Caco-2 (cell line): ENCODE data around the gene PIK3R2. TPM values are rescaled to one million over a fixed set of nuclear protein-coding genes. Genes with fewer than 3 reads are reported as not detected.
A peak's percentile ranks its signal among the peaks of the same experiment; 100 is the strongest.

Experiments
- BruUV-seq: library from RNA; stranded (reverse); fragments of 400-500 nt; replicated peaks from 2 replicates; lab custom pipeline; 2021; lab: Mats Ljungman, UMichigan
- CTCF ChIA-PET: fragments of 300-600 bp; sonication (Branson Sonifier 250); formaldehyde crosslinking; loops from one replicate; lab custom pipeline; 2022; ENCODE audit warnings: antibody characterized with exemption; lab: Charles Lee
- POLR2A ChIA-PET: fragments of 300-600 bp; sonication (Branson Sonifier 250); formaldehyde crosslinking; loops from one replicate; lab custom pipeline; 2022; ENCODE audit warnings: antibody characterized with exemption; lab: Charles Lee
- DNase-seq, 2 experiments: peaks; one replicate each; pipeline versions ENCODE4 v3.0.0 to v3.0.0-alpha.2; 2020 to 2022
- H3K27me3 ChIP-seq: replicated peaks from 2 replicates; pipeline ENCODE4 v1.6.0; 2011; ENCODE audit warnings: low read length; ENCODE audit not compliant: control insufficient read depth, insufficient read depth
- H3K36me3 ChIP-seq: 2 replicates; pipeline ENCODE4 v1.5.1; 2011; ENCODE audit warnings: low read length; ENCODE audit not compliant: control insufficient read depth, insufficient read depth
- H3K4me1 ChIP-seq: fragments of 250-450 bp; sonication (Bioruptor Pico); 2 replicates; pipeline ENCODE4 v1.5.1; 2020; ENCODE audit warnings: mild to moderate bottlenecking
- H3K4me3 ChIP-seq: 2 replicates; pipeline ENCODE4 v1.5.1; 2011; ENCODE audit warnings: low read depth, mild to moderate bottlenecking, control low read depth, low read length
- H3K9me3 ChIP-seq: fragments of 250-450 bp; sonication (Bioruptor Pico); 2 replicates; pipeline ENCODE4 v1.5.1; 2020; ENCODE audit warnings: mild to moderate bottlenecking, moderate library complexity
- H3K27ac Mint-ChIP-seq: one replicate; pipeline ENCODE4 v1.8.0; 2022; ENCODE audit warnings: mixed read lengths; ENCODE audit not compliant: unreplicated experiment
- H3K27me3 Mint-ChIP-seq: one replicate; pipeline ENCODE4 v1.8.0; 2022; ENCODE audit warnings: mixed read lengths; ENCODE audit not compliant: insufficient read depth, unreplicated experiment
- H3K36me3 Mint-ChIP-seq: one replicate; pipeline ENCODE4 v1.8.0; 2022; ENCODE audit warnings: mild to moderate bottlenecking, mixed read lengths; ENCODE audit not compliant: insufficient read depth, unreplicated experiment
- H3K4me1 Mint-ChIP-seq: one replicate; pipeline ENCODE4 v1.8.0; 2022; ENCODE audit warnings: low read depth, mixed read lengths; ENCODE audit not compliant: unreplicated experiment
- H3K4me3 Mint-ChIP-seq: one replicate; pipeline ENCODE4 v1.8.0; 2022; ENCODE audit warnings: mild to moderate bottlenecking, moderate library complexity, mixed read lengths; ENCODE audit not compliant: unreplicated experiment
- H3K9me3 Mint-ChIP-seq: one replicate; pipeline ENCODE4 v1.8.0; 2022; ENCODE audit warnings: mixed read lengths; ENCODE audit not compliant: unreplicated experiment
- CTCF ChIP-seq, 2 experiments: fragments of 200-600 bp in 1 of 2; IDR thresholded peaks; 1 replicate in 1 of 2; 2 replicates in 1 of 2; pipeline versions ENCODE4 v1.5.1 to v1.8.0; 2011 to 2022; ENCODE audit warnings: antibody characterized with exemption in 1 of 2, control low read depth in 1 of 2, inconsistent platforms in 1 of 2, low read depth in 1 of 2, low read length in 1 of 2, mild to moderate bottlenecking in 1 of 2, moderate library complexity in 1 of 2; ENCODE audit not compliant: insufficient read depth in 1 of 2, severe bottlenecking in 1 of 2, unreplicated experiment in 1 of 2
- intact Hi-C: fragments of 100-400 bp; cut with micrococcal nuclease; formaldehyde crosslinking; loops from one replicate; pipeline ENCODE4 v1.10.0; 2022; ENCODE audit not compliant: unreplicated experiment
- total RNA-seq: library from RNA; stranded (reverse); gene quantifications from 2 replicates; pipeline ENCODE4 v1.2.3, GENCODE V29; 2022

The PIK3R2 gene
- total RNA-seq, 1 experiment from 2014 or later, result 34.3 TPM

- Mint-ChIP-seq H3K36me3 (peaks cover 10% of the 10 kb centered on the region), H3K27me3 (no peaks in the 10 kb centered on the region), H3K4me1 (no peaks in the 10 kb centered on the region), H3K4me3 (peak within 1 kb of the TSS; percentile 90), H3K27ac (peak within 1 kb of the TSS; percentile 87), H3K9me3 (no peaks in the 10 kb centered on the region)
- DNase-seq, result peak; percentile 99
- Histone ChIP-seq H3K9me3 (no peaks in the 10 kb centered on the region), H3K4me1 (peaks cover 5% of the 10 kb centered on the region; the same call in 1 of the 2 replicates), H3K4me3 (peak within 1 kb of the TSS; percentile 90), H3K27me3 (no peaks in the 10 kb centered on the region), H3K36me3 (no peaks in the 10 kb centered on the region; the same call in 1 of the 2 replicates)
- ChIA-PET CTCF (interaction anchor here (0.6 to 2.7 kb wide), 9 partner anchors 12 to 125 kb away, joined by 3 to 13 read pairs (median 5); partner anchors contain the start of gene MPV17L2), POLR2A (interaction anchor here (0.6 to 1.0 kb wide), 3 partner anchors 11 to 978 kb away, joined by 4 to 9 read pairs (median 4); partner anchors contain the start of genes JUND, MPV17L2 and OCEL1)
- intact Hi-C loops, result loop anchor here (1.0 to 2.0 kb wide), 3 partner anchors 12 to 47 kb away; no protein-coding TSS in a partner anchor
- no TSS peak for BruUV-seq
- TF ChIP-seq CTCF (IDR thresholded peaks at IDR 0.05; ENCODE audit: insufficient read depth in 1 of 2, low read depth in 1 of 2, low read length in 1 of 2, severe bottlenecking in 1 of 2, unreplicated experiment in 1 of 2), result no peak
These were observed 51.0 kb downstream of the PIK3R2 start, which contains the start of gene RAB3A for GRCh38 chr19:18203863-18204393. Gene RAB3A, minus strand, starts transcription at chr19:18204042. Its CDS starts 1,302 bp downstream, at chr19:18202740.

- peaks cover 5% of the 10 kb centered on the region; the same call in 1 of the 2 replicates for H3K4me1 ChIP-seq
- TSS peak; percentile 86 for BruUV-seq
- H3K4me3 ChIP-seq, result peak overlapping the region; percentile 39
- Mint-ChIP-seq H3K27me3 (no peaks in the 10 kb centered on the region), H3K4me1 (no peaks in the 10 kb centered on the region), H3K27ac (peak overlapping the region; percentile 87), H3K36me3 (peaks cover 10% of the 10 kb centered on the region), H3K4me3 (peak overlapping the region; percentile 90), H3K9me3 (no peaks in the 10 kb centered on the region)
- intact Hi-C loops, result loop anchor here (1.0 to 2.0 kb wide), 3 partner anchors 12 to 47 kb away; no protein-coding TSS in a partner anchor
- H3K9me3 ChIP-seq, result no peaks in the 10 kb centered on the region
- CTCF ChIA-PET, result interaction anchor here (0.6 to 2.7 kb wide), 14 partner anchors 12 to 206 kb away, joined by 3 to 13 read pairs (median 4); partner anchors contain the start of gene MPV17L2
- DNase-seq, result peak; percentile 56 to 73
- POLR2A ChIA-PET, result interaction anchor here (0.6 to 1.0 kb wide), 4 partner anchors 12 to 978 kb away, joined by 3 to 9 read pairs (median 4); partner anchors contain the start of genes JUND, MPV17L2 and OCEL1
- TF ChIP-seq CTCF (IDR thresholded peaks at IDR 0.05; ENCODE audit: insufficient read depth in 1 of 2, low read depth in 1 of 2, low read length in 1 of 2, severe bottlenecking in 1 of 2, unreplicated experiment in 1 of 2), result no peak
- no peaks in the 10 kb centered on the region for H3K27me3 ChIP-seq
- H3K36me3 ChIP-seq, result no peaks in the 10 kb centered on the region; the same call in 1 of the 2 replicates
These were observed 51.6 kb downstream of the PIK3R2 start for GRCh38 chr19:18204394-18205199.
